H1 (cell line): ENCODE data around the gene NMNAT3. TPM values are rescaled to one million over a fixed set of nuclear protein-coding genes. Genes with fewer than 3 reads are reported as not detected.
A peak's percentile ranks its signal among the peaks of the same experiment; 100 is the strongest.

ENCODE experiments used
- CTCF ChIA-PET: fragments of 300-600 bp; sonication (Branson Sonifier 250); formaldehyde crosslinking; loops from one replicate; lab custom pipeline; 2021; ENCODE audit not compliant: partially characterized antibody; lab: Charles Lee
- POLR2A ChIA-PET: fragments of 300-600 bp; sonication (Branson Sonifier 250); formaldehyde crosslinking; loops from one replicate; lab custom pipeline; 2021; ENCODE audit warnings: inconsistent platforms; ENCODE audit not compliant: partially characterized antibody; lab: Charles Lee
- DNase-seq, 2 experiments: peaks; one replicate each; pipeline versions ENCODE4 v3.0.0 to v3.0.0-alpha.2; 2010 to 2022; ENCODE audit warnings: low spot score in 2 of 2, low read depth in 1 of 2, mixed read lengths in 1 of 2
- FAIRE-seq: peaks from 2 replicates; lab custom pipeline; 2011; peaks lifted over from hg19 to GRCh38; lab: Jason Lieb, UNC
- H2AFZ ChIP-seq: 2 replicates; pipeline ENCODE4 v1.8.1; 2012; ENCODE audit warnings: low read length, inconsistent platforms
- H2AK5ac ChIP-seq: 2 replicates; pipeline ENCODE4 v1.6.1; 2013; ENCODE audit warnings: low read depth, low read length
- H2BK120ac ChIP-seq: replicated peaks from 2 replicates; pipeline ENCODE3; 2013; ENCODE audit warnings: low read depth, low read length, inconsistent platforms
- H2BK12ac ChIP-seq: 2 replicates; pipeline ENCODE4 v1.6.1; 2013; ENCODE audit warnings: low read depth, low read length
- H2BK15ac ChIP-seq: 2 replicates; pipeline ENCODE4 v1.6.1; 2013; ENCODE audit warnings: low read length
- H2BK20ac ChIP-seq: 2 replicates; pipeline ENCODE4 v1.6.1; 2013; ENCODE audit warnings: low read length
- H2BK5ac ChIP-seq: 2 replicates; pipeline ENCODE4 v1.6.1; 2013; ENCODE audit warnings: low read depth, low read length
- H3K14ac ChIP-seq: 2 replicates; pipeline ENCODE4 v1.6.1; 2013; ENCODE audit warnings: inconsistent platforms; ENCODE audit not compliant: insufficient read length
- H3K18ac ChIP-seq: 2 replicates; pipeline ENCODE4 v1.6.1; 2013; ENCODE audit warnings: low read length; ENCODE audit errors: extremely low read depth
- H3K23ac ChIP-seq: 2 replicates; pipeline ENCODE4 v1.6.1; 2013; ENCODE audit warnings: inconsistent platforms; ENCODE audit not compliant: insufficient read length
- H3K23me2 ChIP-seq: 2 replicates; pipeline ENCODE4 v1.6.1; 2013; ENCODE audit warnings: low read depth, low read length
- H3K27ac ChIP-seq: 2 replicates; pipeline ENCODE4 v1.6.1; 2011; ENCODE audit warnings: low read depth, low read length, inconsistent platforms
- H3K27me3 ChIP-seq, 4 experiments: replicated peaks in 1 of 4; 1 replicate in 1 of 4; 2 replicates in 3 of 4; pipeline versions ENCODE4 v1.6.1 to v1.8.1; 2011 to 2013; ENCODE audit warnings: low read length in 3 of 4, mild to moderate bottlenecking in 3 of 4, inconsistent platforms in 2 of 4, mixed read lengths in 2 of 4, moderate library complexity in 1 of 4; ENCODE audit not compliant: control insufficient read depth in 3 of 4, insufficient read depth in 3 of 4; ENCODE audit errors: extremely low read depth in 1 of 4
- H3K36me3 ChIP-seq, 4 experiments: 2 replicates each; pipeline versions ENCODE4 v1.6.1 to v1.8.1; 2011 to 2013; ENCODE audit warnings: mild to moderate bottlenecking in 4 of 4, low read length in 3 of 4, moderate library complexity in 2 of 4, control low read depth in 1 of 4, inconsistent platforms in 1 of 4; ENCODE audit not compliant: insufficient read depth in 4 of 4, control insufficient read depth in 2 of 4
- H3K4ac ChIP-seq: replicated peaks from 2 replicates; pipeline ENCODE3; 2013; ENCODE audit warnings: low read length, low read depth, mixed read lengths, inconsistent platforms; ENCODE audit not compliant: insufficient read length
- H3K4me1 ChIP-seq, 4 experiments: replicated peaks in 1 of 4; 1 replicate in 1 of 4; 2 replicates in 3 of 4; pipeline versions ENCODE4 v1.6.1 to v1.8.1; 2011 to 2013; ENCODE audit warnings: low read length in 3 of 4, inconsistent platforms in 2 of 4, mixed read lengths in 1 of 4; ENCODE audit not compliant: insufficient read depth in 4 of 4, control insufficient read depth in 3 of 4
- H3K4me2 ChIP-seq, 2 experiments: 2 replicates each; pipeline versions ENCODE4 v1.6.1 to v1.8.1; 2011 to 2013; ENCODE audit warnings: low read depth in 2 of 2, low read length in 2 of 2, control low read depth in 1 of 2, inconsistent platforms in 1 of 2, mild to moderate bottlenecking in 1 of 2; ENCODE audit not compliant: insufficient read depth in 1 of 2
- H3K4me3 ChIP-seq, 4 experiments: fragments of 200-600, 300-600 bp in 1 of 4; sonication (generic), shearing (Covaris generic), sonication (Bioruptor Twin) in 1 of 4; 2 replicates each; pipeline versions ENCODE4 v1.5.1 to v1.8.1; 2011 to 2016; ENCODE audit warnings: low read length in 4 of 4, low read depth in 3 of 4, control low read depth in 2 of 4, inconsistent platforms in 2 of 4, mild to moderate bottlenecking in 2 of 4, mixed read lengths in 1 of 4, moderate library complexity in 1 of 4; ENCODE audit not compliant: insufficient read depth in 2 of 4; ENCODE audit errors: extremely low read depth in 1 of 4
- H3K56ac ChIP-seq: replicated peaks from 2 replicates; pipeline ENCODE3; 2013; ENCODE audit warnings: low read depth, mild to moderate bottlenecking, mixed read lengths, low read length, inconsistent platforms; ENCODE audit not compliant: insufficient read length
- H3K79me1 ChIP-seq: 2 replicates; pipeline ENCODE4 v1.6.1; 2013; ENCODE audit warnings: low read depth, low read length, control low read depth
- H3K79me2 ChIP-seq, 2 experiments: 2 replicates each; pipeline versions ENCODE4 v1.6.1 to v1.8.1; 2012 to 2013; ENCODE audit warnings: low read length in 2 of 2, mild to moderate bottlenecking in 2 of 2, inconsistent platforms in 1 of 2; ENCODE audit not compliant: insufficient read depth in 2 of 2, control insufficient read depth in 1 of 2
- H3K9ac ChIP-seq, 4 experiments: replicated peaks in 1 of 4; 1 replicate in 1 of 4; 2 replicates in 3 of 4; pipeline versions ENCODE4 v1.6.1 to v1.8.1; 2011 to 2013; ENCODE audit warnings: low read depth in 3 of 4, low read length in 3 of 4, control low read depth in 2 of 4, mild to moderate bottlenecking in 2 of 4, moderate library complexity in 2 of 4, inconsistent platforms in 1 of 4; ENCODE audit errors: extremely low read depth in 1 of 4
- H3K9me3 ChIP-seq, 2 experiments: 2 replicates each; pipeline versions ENCODE4 v1.6.1 to v1.8.1; 2012 to 2013; ENCODE audit warnings: mild to moderate bottlenecking in 2 of 2, moderate library complexity in 2 of 2, control low read depth in 1 of 2, inconsistent platforms in 1 of 2, low read depth in 1 of 2, low read length in 1 of 2, mixed read lengths in 1 of 2; ENCODE audit not compliant: insufficient read depth in 2 of 2
- H4K20me1 ChIP-seq, 2 experiments: replicated peaks in 1 of 2; 2 replicates each; pipeline versions ENCODE3 to v1.8.1; 2011 to 2013; ENCODE audit warnings: inconsistent platforms in 2 of 2, low read length in 2 of 2, mild to moderate bottlenecking in 1 of 2; ENCODE audit not compliant: insufficient read depth in 2 of 2, control insufficient read depth in 1 of 2
- H4K5ac ChIP-seq: 2 replicates; pipeline ENCODE4 v1.6.1; 2013; ENCODE audit warnings: low read length, low read depth, mixed read lengths, inconsistent platforms; ENCODE audit not compliant: insufficient read length
- H4K8ac ChIP-seq: 2 replicates; pipeline ENCODE4 v1.8.0; 2013; ENCODE audit warnings: mild to moderate bottlenecking, moderate library complexity, low read length, inconsistent platforms; ENCODE audit not compliant: insufficient read depth; ENCODE audit errors: extremely low read depth
- H4K91ac ChIP-seq: replicated peaks from 2 replicates; pipeline ENCODE3; 2013; ENCODE audit warnings: low read length, mixed read lengths, inconsistent platforms; ENCODE audit not compliant: insufficient read length
- ATF2 ChIP-seq: IDR thresholded peaks from 2 replicates; pipeline ENCODE4 v1.6.1; 2012; ENCODE audit warnings: low read length, inconsistent platforms
- CEBPB ChIP-seq: IDR thresholded peaks from 2 replicates; pipeline ENCODE4 v1.6.1; 2012; ENCODE audit warnings: low read depth, low read length
- CTBP2 ChIP-seq: IDR thresholded peaks from 2 replicates; pipeline ENCODE4 v1.7.0; 2011; ENCODE audit warnings: borderline replicate concordance, mild to moderate bottlenecking, moderate library complexity, mixed read lengths, low read length; ENCODE audit not compliant: insufficient read depth, insufficient read length
- EP300 ChIP-seq, 2 experiments: IDR thresholded peaks; 1 replicate in 1 of 2; 2 replicates in 1 of 2; pipeline ENCODE4 v1.6.1; 2011 to 2012; ENCODE audit warnings: low read depth in 2 of 2, low read length in 2 of 2, mild to moderate bottlenecking in 2 of 2, borderline replicate concordance in 1 of 2, inconsistent platforms in 1 of 2, moderate library complexity in 1 of 2
- MAFK ChIP-seq: IDR thresholded peaks from 2 replicates; pipeline ENCODE4 v1.6.1; 2012; ENCODE audit warnings: low read depth, mild to moderate bottlenecking, improper control_type of control experiment, low read length
- MAX ChIP-seq: IDR thresholded peaks from 2 replicates; pipeline ENCODE4 v1.6.1; 2012; ENCODE audit warnings: inconsistent platforms
- NANOG ChIP-seq: IDR thresholded peaks from 2 replicates; pipeline ENCODE4 v1.6.1; 2011; ENCODE audit warnings: low read length, low read depth, mild to moderate bottlenecking, inconsistent platforms; ENCODE audit not compliant: insufficient read depth, poor library complexity, severe bottlenecking
- NRF1 ChIP-seq: IDR thresholded peaks from 2 replicates; pipeline ENCODE4 v1.6.1; 2011; ENCODE audit warnings: mild to moderate bottlenecking, low read depth, low read length, improper control_type of control experiment
- RNF2 ChIP-seq: fragments of 200-900, 300-1000 bp; sonication (generic); IDR thresholded peaks from 2 replicates; pipeline ENCODE4 v1.7.1; 2016; ENCODE audit warnings: borderline replicate concordance, low read depth, mild to moderate bottlenecking, antibody characterized with exemption, low read length; ENCODE audit not compliant: poor library complexity, severe bottlenecking; ENCODE audit errors: missing control alignments
- WGBS, 2 experiments: shearing (Covaris generic) in 1 of 2; methylation state at CpG; one replicate each; pipeline versions ENCODE4 v1.1.6 to v1.1.7; 2013 to 2015; ENCODE audit warnings: low lambda C conversion rate in 2 of 2, mixed read lengths in 2 of 2, inconsistent platforms in 1 of 2, low coverage in 1 of 2, missing lambda C conversion rate in 1 of 2; ENCODE audit not compliant: insufficient replicate concordance in 2 of 2, insufficient coverage in 1 of 2, insufficient read length in 1 of 2; ENCODE audit errors: extremely low coverage in 1 of 2, missing lambda C conversion rate in 1 of 2; 5-methylcytosine and 5-hydroxymethylcytosine counted together
- polyA plus RNA-seq, 7 experiments: library from polyadenylated mRNA; depleted of rRNA in 3 of 7; stranded (reverse) in 5 of 7; unstranded in 2 of 7; fragments of >200 nt in 5 of 7; fragments of 200-250 nt in 2 of 7; gene quantifications; 1 replicate in 5 of 7; 2 replicates in 1 of 7; 4 replicates in 1 of 7; pipeline versions ENCODE4 v1.2.1 to v1.2.3, GENCODE V29; 2011 to 2013; ENCODE audit warnings: missing spikeins in 2 of 7, mixed read lengths in 2 of 7
- total RNA-seq: library from RNA; stranded (reverse); fragmentation: NEBNext Ultra II Directional; extraction: Animal tissue kit (Norgen Biotek cat#: 25700); gene quantifications from 2 replicates; pipeline ENCODE4 v1.2.1, GENCODE V29; 2021

The NMNAT3 gene
- total and polyA plus RNA-seq, 2 of the 8 experiments (the other 6 are each of a cell fraction or from before 2014, with no cell fraction given) = 4.2 to 4.3 TPM

- H2BK5ac ChIP-seq = no peak overlapping the region
- TF ChIP-seq EP300 (IDR thresholded peaks at IDR 0.05; ENCODE audit: borderline replicate concordance in 1 of 2, low read depth in 2 of 2, low read length in 2 of 2) (no peak), NANOG (no peak), MAX (no peak), ATF2 (no peak), MAFK (no peak), CTBP2 (no peak), NRF1 (no peak), RNF2 (no peak), CEBPB (no peak)
Measured at GRCh38 chr3:139671863-139672646, 5.7 kb downstream of the NMNAT3 start.

More at GRCh38 chr3:139671863-139672646, 5.7 kb downstream of the NMNAT3 start:
- no peak overlapping the region for H4K5ac ChIP-seq
- H2BK12ac ChIP-seq = 0 out of 2 replicates have a peak overlapping the region, but pooled peaks have one; percentile 20
- H3K4ac ChIP-seq = no peak overlapping the region
- H3K23ac ChIP-seq = no peak overlapping the region
- no peaks in the 10 kb centered on the region for H3K36me3 ChIP-seq
- no peak overlapping the region for H3K18ac ChIP-seq
- H3K4me2 ChIP-seq = no peak overlapping the region
- H3K14ac ChIP-seq = no peak overlapping the region
- no peak overlapping the region for H2BK120ac ChIP-seq
- WGBS, 2 experiments = 73% methylated on average over 7 of the region's 7 CpGs; no CpG with 5 or more reads in 1 of the 2 experiments
- ChIA-PET POLR2A (no interaction called here), CTCF (interaction anchor here (0.5 to 0.8 kb wide), 3 partner anchors 25 to 137 kb away, joined by 3 read pairs; no protein-coding TSS in a partner anchor)
- H2BK20ac ChIP-seq = peak overlapping the region; percentile 76
- H3K9me3 ChIP-seq = no peaks in the 10 kb centered on the region
- H4K20me1 ChIP-seq = no peaks in the 10 kb centered on the region
- 0 out of 2 replicates have a peak overlapping the region, but pooled peaks have one; percentile 5 for H2BK15ac ChIP-seq
- H3K79me2 ChIP-seq = no peaks in the 10 kb centered on the region
- peaks cover 6 to 24% (median 16%) of the 10 kb centered on the region in 4 experiments for H3K27me3 ChIP-seq
- DNase-seq (no peak), FAIRE-seq (no peak)
- peaks cover 0 to 18% (median 13%) of the 10 kb centered on the region in 4 experiments; a peak in 5 of 7 replicates for H3K4me1 ChIP-seq
- H2AK5ac ChIP-seq = no peak overlapping the region; the same call in 1 of the 2 replicates
- no peak overlapping the region for H3K56ac ChIP-seq
- H3K23me2 ChIP-seq = peaks cover under 1% of the 10 kb centered on the region
- no peak overlapping the region for H4K8ac ChIP-seq
- H4K91ac ChIP-seq = no peak overlapping the region
- H3K79me1 ChIP-seq = no peaks in the 10 kb centered on the region
- no peak overlapping the region for H3K9ac ChIP-seq
- H2AFZ ChIP-seq = no peak overlapping the region
- no peak overlapping the region for H3K4me3 ChIP-seq
- no peak overlapping the region for H3K27ac ChIP-seq
